ENCODE data around the gene CCBE1. TPM values are rescaled to one million over a fixed set of nuclear protein-coding genes. Genes with fewer than 3 reads are reported as not detected.

CCBE1 gene
- total and polyA plus RNA-seq, 10 donors, result 0.06 to 0.93 (median 0.23) TPM

DNA sequence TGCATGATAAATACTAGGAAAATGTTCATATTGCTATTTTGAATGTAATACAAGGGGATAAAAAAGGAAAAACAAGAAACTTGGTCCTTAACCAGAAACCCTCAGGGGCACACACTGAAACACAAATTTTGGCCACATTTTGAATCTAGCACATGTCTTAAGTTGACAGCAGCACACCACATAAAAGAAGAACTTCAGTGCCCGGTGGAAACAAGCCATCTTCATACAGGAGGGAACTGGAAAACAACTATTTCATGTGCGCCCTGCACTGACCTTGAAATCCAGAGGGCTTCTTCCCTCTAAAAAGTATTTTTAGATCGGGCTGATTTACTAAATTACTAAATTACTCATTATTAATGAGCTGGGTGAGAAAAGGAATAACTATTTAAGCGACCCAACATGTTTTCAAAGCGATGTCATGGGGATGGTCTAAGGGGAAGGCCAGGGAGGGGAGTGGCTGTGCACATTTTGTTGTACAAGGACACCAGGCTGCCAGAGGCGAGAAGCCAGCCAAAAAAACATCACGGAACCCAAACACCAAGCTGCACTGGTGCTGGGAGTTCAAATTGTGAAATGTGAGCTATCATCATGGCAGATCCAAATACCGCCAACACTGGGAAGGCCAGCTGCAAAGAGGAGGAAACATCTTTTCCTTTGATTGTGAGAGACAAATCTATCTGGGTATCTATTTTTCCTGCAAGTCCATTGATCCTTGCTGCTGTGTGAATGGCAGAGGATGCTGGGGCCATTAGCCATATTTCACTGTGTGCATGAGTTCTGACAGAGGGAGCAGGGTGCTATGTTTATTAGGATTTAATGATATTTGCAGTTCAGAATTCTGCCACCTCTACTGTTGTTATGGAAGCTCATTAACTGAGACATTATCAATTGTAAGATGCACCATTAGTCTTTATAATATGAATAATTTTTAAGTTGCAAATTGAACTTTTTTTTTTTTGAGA lies 187.5 kb downstream of the CCBE1 start:
- TF ChIP-seq, protein P1, sequence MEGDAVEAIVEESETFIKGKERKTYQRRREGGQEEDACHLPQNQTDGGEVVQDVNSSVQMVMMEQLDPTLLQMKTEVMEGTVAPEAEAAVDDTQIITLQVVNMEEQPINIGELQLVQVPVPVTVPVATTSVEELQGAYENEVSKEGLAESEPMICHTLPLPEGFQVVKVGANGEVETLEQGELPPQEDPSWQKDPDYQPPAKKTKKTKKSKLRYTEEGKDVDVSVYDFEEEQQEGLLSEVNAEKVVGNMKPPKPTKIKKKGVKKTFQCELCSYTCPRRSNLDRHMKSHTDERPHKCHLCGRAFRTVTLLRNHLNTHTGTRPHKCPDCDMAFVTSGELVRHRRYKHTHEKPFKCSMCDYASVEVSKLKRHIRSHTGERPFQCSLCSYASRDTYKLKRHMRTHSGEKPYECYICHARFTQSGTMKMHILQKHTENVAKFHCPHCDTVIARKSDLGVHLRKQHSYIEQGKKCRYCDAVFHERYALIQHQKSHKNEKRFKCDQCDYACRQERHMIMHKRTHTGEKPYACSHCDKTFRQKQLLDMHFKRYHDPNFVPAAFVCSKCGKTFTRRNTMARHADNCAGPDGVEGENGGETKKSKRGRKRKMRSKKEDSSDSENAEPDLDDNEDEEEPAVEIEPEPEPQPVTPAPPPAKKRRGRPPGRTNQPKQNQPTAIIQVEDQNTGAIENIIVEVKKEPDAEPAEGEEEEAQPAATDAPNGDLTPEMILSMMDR (IDR thresholded peaks at IDR 0.05 in 8 of 11, conservative IDR thresholded peaks at IDR 0.05 in 3 of 11), result no peak
- TF ChIP-seq POLR2A (IDR thresholded peaks at IDR 0.05) (no peak), POLR2AphosphoS5 (IDR thresholded peaks at IDR 0.05) (no peak)
- intact Hi-C loops (cut with DNase I; ENCODE audit: low total_unique reads), result no loop called here
- 54 to 77% (median 65%) methylated on average over 8 of the region's 8 CpGs for WGBS, 5 donors
- Histone ChIP-seq H3K9me3 (no peaks in the 10 kb centered on the region), H3K36me3 (no peaks in the 10 kb centered on the region), H3K27ac (no peak overlapping the region), H3K4me1 (no peaks in the 10 kb centered on the region), H3K4me3 (no peak overlapping the region), H3K27me3 (replicated peaks in 1 of 7) (peaks cover 0 to 35% (median 0%) of the 10 kb centered on the region in 7 donors)
- DNase-seq, result no peak

DNA sequence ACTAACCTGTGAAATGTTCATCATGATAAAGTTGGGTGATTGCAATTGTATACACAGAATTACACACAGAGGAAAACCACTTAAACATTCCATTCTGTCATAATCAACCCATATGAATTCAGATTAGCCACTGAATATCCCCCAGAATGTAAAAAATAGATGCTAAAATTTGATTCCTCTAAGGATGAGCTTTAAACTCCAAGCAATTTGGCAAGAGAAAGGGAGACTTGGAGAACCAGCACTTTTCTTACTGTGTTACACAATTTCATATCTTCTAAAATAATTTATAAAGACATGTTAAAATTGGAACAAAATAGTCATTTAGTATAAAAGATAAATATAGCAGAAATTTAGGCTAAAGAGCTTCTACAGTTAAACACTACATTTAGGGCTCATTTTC lies 191.9 kb downstream of the CCBE1 start:
- Histone ChIP-seq H3K4me3 (no peak overlapping the region), H3K9me3 (no peaks in the 10 kb centered on the region), H3K4me1 (no peaks in the 10 kb centered on the region), H3K36me3 (no peaks in the 10 kb centered on the region), H3K27ac (no peak overlapping the region), H3K27me3 (replicated peaks in 1 of 7) (peaks cover 0 to 5% (median 0%) of the 10 kb centered on the region in 7 donors)
- intact Hi-C loops (cut with DNase I; ENCODE audit: low total_unique reads), result no loop called here
- TF ChIP-seq, protein P1 (IDR thresholded peaks at IDR 0.05 in 8 of 11, conservative IDR thresholded peaks at IDR 0.05 in 3 of 11), result no peak
- no peak for TF ChIP-seq POLR2AphosphoS5 (IDR thresholded peaks at IDR 0.05)
- TF ChIP-seq POLR2A (IDR thresholded peaks at IDR 0.05), result no peak
- DNase-seq, result no peak

DNA sequence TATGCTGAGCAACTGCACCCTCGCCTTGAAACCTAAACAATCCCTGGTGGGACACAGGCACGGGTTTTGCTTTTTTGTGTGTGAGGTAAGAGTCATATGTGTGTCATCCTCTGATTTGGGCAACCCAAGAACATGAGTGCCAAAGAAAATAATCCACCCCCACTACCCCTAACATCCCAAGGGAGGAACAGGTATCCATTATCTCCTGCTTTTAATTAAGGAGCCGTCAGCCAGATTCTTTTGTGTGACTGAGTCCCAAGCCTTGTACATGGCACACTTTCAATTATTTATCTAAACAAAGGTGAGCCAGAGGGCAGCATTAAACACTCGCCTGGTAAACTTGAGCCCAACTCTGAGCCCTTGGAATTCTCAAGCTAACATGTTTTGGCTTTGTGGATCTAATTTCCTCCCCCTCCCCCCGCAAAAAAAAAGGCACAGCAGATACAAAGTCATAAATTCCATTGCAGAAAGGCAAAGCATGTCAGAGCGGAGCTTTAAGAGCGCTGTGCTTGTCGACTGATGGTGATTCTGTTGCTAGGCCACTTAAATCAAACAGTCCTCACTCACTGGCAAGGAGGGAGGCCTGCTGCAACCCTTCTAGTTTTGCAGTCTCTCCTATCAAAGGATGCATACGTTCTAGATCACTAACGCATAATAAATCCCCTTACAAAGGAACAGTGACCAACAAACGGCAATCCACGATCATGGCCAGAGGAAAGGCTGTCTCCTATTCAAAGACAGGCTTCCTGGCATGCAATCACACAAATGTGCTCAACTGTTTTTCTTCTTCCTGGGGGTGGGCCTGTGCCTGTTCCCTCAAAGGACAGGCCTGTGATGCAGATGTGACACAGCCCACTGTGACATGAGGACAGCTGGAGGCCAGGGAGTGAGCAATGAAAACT lies 194.7 kb downstream of the CCBE1 start:
- H3K27ac ChIP-seq, result no peak overlapping the region
- H3K36me3 ChIP-seq, result no peaks in the 10 kb centered on the region
- WGBS, 5 donors, result 44 to 63% (median 53%) methylated on average over 12 of the region's 12 CpGs
- H3K9me3 ChIP-seq, result peaks cover 0 to 8% (median 2%) of the 10 kb centered on the region in 8 donors
- H3K27me3 ChIP-seq (replicated peaks in 1 of 7), result no peaks in the 10 kb centered on the region
- H3K4me3 ChIP-seq, result no peak overlapping the region
- intact Hi-C loops (cut with DNase I; ENCODE audit: low total_unique reads), result no loop called here
- no peaks in the 10 kb centered on the region for H3K4me1 ChIP-seq
- DNase-seq, result no peak
- no peak for TF ChIP-seq POLR2A (IDR thresholded peaks at IDR 0.05)
- TF ChIP-seq, protein P1 (IDR thresholded peaks at IDR 0.05 in 8 of 11, conservative IDR thresholded peaks at IDR 0.05 in 3 of 11), result no peak
- TF ChIP-seq POLR2AphosphoS5 (IDR thresholded peaks at IDR 0.05), result no peak
